ENCODE data around the gene FNDC1. TPM values are rescaled to one million over a fixed set of nuclear protein-coding genes. Genes with fewer than 3 reads are reported as not detected.

Gene FNDC1
- total RNA-seq, 1 donor: 24.2 TPM

DNA sequence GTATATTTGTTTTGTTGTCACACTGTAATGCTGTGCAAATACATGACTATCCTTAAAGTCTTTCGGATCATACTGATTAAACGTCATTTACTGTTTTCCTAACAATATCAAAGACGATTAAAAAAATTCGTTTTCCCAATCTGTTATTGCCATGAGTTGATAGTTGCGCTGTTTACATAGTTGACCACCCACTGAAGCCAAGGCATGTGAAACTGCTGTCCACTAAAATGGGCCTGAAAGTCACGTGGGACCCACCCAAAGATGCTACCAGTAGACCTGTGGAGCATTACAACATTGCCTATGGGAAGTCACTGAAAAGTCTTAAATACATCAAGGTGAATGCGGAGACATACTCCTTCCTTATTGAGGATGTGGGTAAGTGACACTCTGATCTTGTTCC is 28.1 kb downstream of the FNDC1 start:
- no peaks in the 10 kb centered on the region for H4K20me1 ChIP-seq (ENCODE audit: insufficient read depth, low read length)
- no peaks in the 10 kb centered on the region for H3K9me3 ChIP-seq (ENCODE audit: low read depth, low read length)
- no peak for DNase-seq (ENCODE audit: insufficient read length, low spot score, missing footprints)
- H2AFZ ChIP-seq (ENCODE audit: low read length): no peak overlapping the region
- H3K27ac ChIP-seq (ENCODE audit: low read depth, low read length): no peak overlapping the region
- H3K79me2 ChIP-seq (ENCODE audit: insufficient read depth, low read length): no peaks in the 10 kb centered on the region
- H3K4me1 ChIP-seq (ENCODE audit: insufficient read depth, low read length): peaks cover 9% of the 10 kb centered on the region
- H3K27me3 ChIP-seq (ENCODE audit: insufficient read depth, low read length): no peaks in the 10 kb centered on the region
- H3K4me2 ChIP-seq (ENCODE audit: insufficient read depth, low read length): no peak overlapping the region
- TF ChIP-seq, protein P1, sequence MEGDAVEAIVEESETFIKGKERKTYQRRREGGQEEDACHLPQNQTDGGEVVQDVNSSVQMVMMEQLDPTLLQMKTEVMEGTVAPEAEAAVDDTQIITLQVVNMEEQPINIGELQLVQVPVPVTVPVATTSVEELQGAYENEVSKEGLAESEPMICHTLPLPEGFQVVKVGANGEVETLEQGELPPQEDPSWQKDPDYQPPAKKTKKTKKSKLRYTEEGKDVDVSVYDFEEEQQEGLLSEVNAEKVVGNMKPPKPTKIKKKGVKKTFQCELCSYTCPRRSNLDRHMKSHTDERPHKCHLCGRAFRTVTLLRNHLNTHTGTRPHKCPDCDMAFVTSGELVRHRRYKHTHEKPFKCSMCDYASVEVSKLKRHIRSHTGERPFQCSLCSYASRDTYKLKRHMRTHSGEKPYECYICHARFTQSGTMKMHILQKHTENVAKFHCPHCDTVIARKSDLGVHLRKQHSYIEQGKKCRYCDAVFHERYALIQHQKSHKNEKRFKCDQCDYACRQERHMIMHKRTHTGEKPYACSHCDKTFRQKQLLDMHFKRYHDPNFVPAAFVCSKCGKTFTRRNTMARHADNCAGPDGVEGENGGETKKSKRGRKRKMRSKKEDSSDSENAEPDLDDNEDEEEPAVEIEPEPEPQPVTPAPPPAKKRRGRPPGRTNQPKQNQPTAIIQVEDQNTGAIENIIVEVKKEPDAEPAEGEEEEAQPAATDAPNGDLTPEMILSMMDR (IDR thresholded peaks at IDR 0.05; ENCODE audit: extremely low read depth, low read depth, low read length): no peak
- no peak overlapping the region for H3K4me3 ChIP-seq (ENCODE audit: insufficient read depth, low read length)
- H3K36me3 ChIP-seq (ENCODE audit: insufficient read depth, low read length): no peaks in the 10 kb centered on the region

DNA sequence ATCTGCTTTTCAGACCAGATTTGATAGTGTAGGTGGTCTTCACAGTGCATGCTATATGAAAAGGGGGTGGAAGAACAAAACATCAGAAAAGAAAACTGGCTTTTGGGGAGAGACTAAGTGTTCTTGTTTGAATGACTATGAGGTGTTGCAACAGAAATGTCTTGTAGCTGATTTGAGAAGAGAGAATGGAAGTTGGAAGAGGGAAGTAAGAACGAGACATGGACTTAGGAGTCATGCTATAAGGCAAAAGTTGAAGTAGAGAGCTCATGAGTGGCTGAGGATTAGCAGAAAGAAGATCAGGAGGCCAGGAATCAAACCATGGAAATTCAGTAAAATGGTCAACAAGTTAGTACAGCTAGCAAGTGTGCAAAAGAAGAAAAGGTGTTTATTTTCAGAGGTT is 32.1 kb downstream of the FNDC1 start:
- Histone ChIP-seq H3K9me3 (ENCODE audit: low read depth, low read length) (no peaks in the 10 kb centered on the region), H3K4me2 (ENCODE audit: insufficient read depth, low read length) (no peak overlapping the region), H3K4me1 (ENCODE audit: insufficient read depth, low read length) (peaks cover 17% of the 10 kb centered on the region), H2AFZ (ENCODE audit: low read length) (no peak overlapping the region), H4K20me1 (ENCODE audit: insufficient read depth, low read length) (no peaks in the 10 kb centered on the region), H3K27me3 (ENCODE audit: insufficient read depth, low read length) (no peaks in the 10 kb centered on the region), H3K4me3 (ENCODE audit: insufficient read depth, low read length) (no peak overlapping the region), H3K79me2 (ENCODE audit: insufficient read depth, low read length) (no peaks in the 10 kb centered on the region), H3K27ac (ENCODE audit: low read depth, low read length) (no peak overlapping the region), H3K36me3 (ENCODE audit: insufficient read depth, low read length) (no peaks in the 10 kb centered on the region)
- DNase-seq (ENCODE audit: insufficient read length, low spot score, missing footprints): no peak
- TF ChIP-seq, protein P1 (IDR thresholded peaks at IDR 0.05; ENCODE audit: extremely low read depth, low read depth, low read length): no peak

DNA sequence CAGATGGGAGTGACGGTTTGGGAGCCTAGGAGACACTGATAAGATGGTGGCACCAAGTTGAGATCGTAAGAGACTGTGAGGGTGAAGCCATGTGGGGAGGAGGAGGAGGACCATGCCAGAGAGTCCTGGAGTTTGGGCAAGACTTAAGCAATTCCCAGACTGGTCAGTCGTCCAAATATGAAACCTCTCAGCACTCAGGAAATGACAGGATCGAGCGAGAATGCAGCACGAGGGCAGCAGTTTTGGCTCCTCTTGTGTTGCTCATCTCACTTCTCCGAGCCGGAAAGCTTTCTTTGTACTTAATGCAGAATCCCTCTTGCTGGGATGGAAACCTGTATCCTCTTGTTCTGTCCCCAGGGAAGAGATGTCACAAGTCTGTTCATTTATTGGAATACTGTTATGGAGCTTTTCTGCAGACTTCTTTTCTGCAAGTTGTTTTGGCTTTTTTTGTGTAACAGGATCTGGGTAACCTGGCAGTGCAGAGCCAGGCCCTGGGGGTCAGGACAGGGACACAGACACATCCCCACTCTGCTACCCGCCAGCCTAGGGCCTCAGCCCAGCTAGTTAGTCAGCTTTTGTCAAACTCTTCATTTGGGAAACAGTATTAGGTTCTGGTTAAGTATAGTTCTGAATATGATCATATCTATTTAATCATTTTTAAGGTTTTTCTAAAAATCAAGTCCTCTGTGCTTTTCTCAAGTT is 34.3 kb downstream of the FNDC1 start:
- peak overlapping the region; percentile 85 for H3K27ac ChIP-seq (ENCODE audit: low read depth, low read length)
- peaks cover 17% of the 10 kb centered on the region for H3K4me1 ChIP-seq (ENCODE audit: insufficient read depth, low read length)
- no peaks in the 10 kb centered on the region for H3K9me3 ChIP-seq (ENCODE audit: low read depth, low read length)
- no peaks in the 10 kb centered on the region for H4K20me1 ChIP-seq (ENCODE audit: insufficient read depth, low read length)
- TF ChIP-seq, protein P1 (IDR thresholded peaks at IDR 0.05; ENCODE audit: extremely low read depth, low read depth, low read length): no peak
- H2AFZ ChIP-seq (ENCODE audit: low read length): peak overlapping the region; percentile 59
- H3K4me3 ChIP-seq (ENCODE audit: insufficient read depth, low read length): no peak overlapping the region
- no peaks in the 10 kb centered on the region for H3K27me3 ChIP-seq (ENCODE audit: insufficient read depth, low read length)
- H3K36me3 ChIP-seq (ENCODE audit: insufficient read depth, low read length): no peaks in the 10 kb centered on the region
- no peaks in the 10 kb centered on the region for H3K79me2 ChIP-seq (ENCODE audit: insufficient read depth, low read length)
- peak; percentile 83 for DNase-seq (ENCODE audit: insufficient read length, low spot score, missing footprints)
- H3K4me2 ChIP-seq (ENCODE audit: insufficient read depth, low read length): peak overlapping the region; percentile 59

DNA sequence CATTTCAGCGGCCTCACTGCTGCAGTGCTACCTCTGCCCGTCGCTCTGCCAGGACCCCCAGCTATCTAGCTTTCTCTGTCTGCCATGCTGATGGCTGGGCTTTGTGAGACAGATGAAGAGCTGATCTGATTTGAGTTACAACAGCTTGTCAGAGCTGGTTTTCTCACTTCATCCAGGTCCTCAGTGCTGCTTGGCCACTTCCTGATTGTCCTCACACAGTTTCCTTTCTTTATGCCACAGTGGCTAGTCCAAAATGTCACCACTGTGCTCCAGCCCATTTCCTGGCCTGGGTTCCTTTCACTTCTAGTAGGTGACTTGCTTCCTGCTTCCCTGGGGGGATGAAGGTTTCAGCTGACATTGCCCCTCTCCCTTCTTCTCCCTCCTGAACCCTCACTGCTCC is 35.4 kb downstream of the FNDC1 start:
- Histone ChIP-seq H3K4me1 (ENCODE audit: insufficient read depth, low read length) (peaks cover 17% of the 10 kb centered on the region), H3K9me3 (ENCODE audit: low read depth, low read length) (no peaks in the 10 kb centered on the region), H3K27me3 (ENCODE audit: insufficient read depth, low read length) (no peaks in the 10 kb centered on the region), H3K27ac (ENCODE audit: low read depth, low read length) (peak overlapping the region; percentile 85), H2AFZ (ENCODE audit: low read length) (peak overlapping the region; percentile 25), H3K79me2 (ENCODE audit: insufficient read depth, low read length) (no peaks in the 10 kb centered on the region), H4K20me1 (ENCODE audit: insufficient read depth, low read length) (no peaks in the 10 kb centered on the region), H3K36me3 (ENCODE audit: insufficient read depth, low read length) (no peaks in the 10 kb centered on the region), H3K4me3 (ENCODE audit: insufficient read depth, low read length) (no peak overlapping the region), H3K4me2 (ENCODE audit: insufficient read depth, low read length) (no peak overlapping the region)
- TF ChIP-seq, protein P1 (IDR thresholded peaks at IDR 0.05; ENCODE audit: extremely low read depth, low read depth, low read length): no peak
- no peak for DNase-seq (ENCODE audit: insufficient read length, low spot score, missing footprints)
